ENCODE results near the gene CHIT1.

Gene CHIT1

GRCh38 chr1:203270448-203270847, 41.0 kb upstream of the CHIT1 start:
- TF ChIP-seq GLIS3 (CRISPR knock-in tag; IDR thresholded peaks at IDR 0.05): no peak
- no peak for TF ChIP-seq CSDC2 (CRISPR knock-in tag; IDR thresholded peaks at IDR 0.05)
- no peak for TF ChIP-seq ZFP30 (CRISPR knock-in tag; IDR thresholded peaks at IDR 0.05)
- no peak for TF ChIP-seq ZC3H10 (CRISPR knock-in tag; IDR thresholded peaks at IDR 0.05)
- TF ChIP-seq SNAI2 (CRISPR knock-in tag; IDR thresholded peaks at IDR 0.05): no peak
- TF ChIP-seq TOX (CRISPR knock-in tag; IDR thresholded peaks at IDR 0.05; ENCODE audit: borderline replicate concordance): no peak
- TF ChIP-seq, protein P1, sequence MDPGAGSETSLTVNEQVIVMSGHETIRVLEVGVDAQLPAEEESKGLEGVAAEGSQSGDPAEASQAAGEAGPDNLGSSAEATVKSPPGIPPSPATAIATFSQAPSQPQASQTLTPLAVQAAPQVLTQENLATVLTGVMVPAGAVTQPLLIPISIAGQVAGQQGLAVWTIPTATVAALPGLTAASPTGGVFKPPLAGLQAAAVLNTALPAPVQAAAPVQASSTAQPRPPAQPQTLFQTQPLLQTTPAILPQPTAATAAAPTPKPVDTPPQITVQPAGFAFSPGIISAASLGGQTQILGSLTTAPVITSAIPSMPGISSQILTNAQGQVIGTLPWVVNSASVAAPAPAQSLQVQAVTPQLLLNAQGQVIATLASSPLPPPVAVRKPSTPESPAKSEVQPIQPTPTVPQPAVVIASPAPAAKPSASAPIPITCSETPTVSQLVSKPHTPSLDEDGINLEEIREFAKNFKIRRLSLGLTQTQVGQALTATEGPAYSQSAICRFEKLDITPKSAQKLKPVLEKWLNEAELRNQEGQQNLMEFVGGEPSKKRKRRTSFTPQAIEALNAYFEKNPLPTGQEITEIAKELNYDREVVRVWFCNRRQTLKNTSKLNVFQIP (CRISPR knock-in tag; IDR thresholded peaks at IDR 0.05; ENCODE audit: borderline replicate concordance, low read depth): no peak
- no peak for ATAC-seq

GRCh38 chr1:203269654-203270020, 40.2 kb upstream of the CHIT1 start:
- no peak for ATAC-seq
- no peak for TF ChIP-seq ZC3H10 (CRISPR knock-in tag; IDR thresholded peaks at IDR 0.05)
- no peak for TF ChIP-seq ARNTL (CRISPR knock-in tag; IDR thresholded peaks at IDR 0.05; ENCODE audit: borderline replicate concordance, low read depth)
- TF ChIP-seq CSRNP3 (CRISPR knock-in tag; IDR thresholded peaks at IDR 0.05): no peak
- TF ChIP-seq OSR1 (CRISPR knock-in tag; IDR thresholded peaks at IDR 0.05): no peak
- TF ChIP-seq CREB5 (CRISPR knock-in tag; IDR thresholded peaks at IDR 0.05; ENCODE audit: low read depth): no peak
- no peak for TF ChIP-seq PPARA (CRISPR knock-in tag; IDR thresholded peaks at IDR 0.05; ENCODE audit: borderline replicate concordance)
- no peak for TF ChIP-seq ZNF8 (CRISPR knock-in tag; IDR thresholded peaks at IDR 0.05)
- TF ChIP-seq ZFP30 (CRISPR knock-in tag; IDR thresholded peaks at IDR 0.05): no peak
- TF ChIP-seq ZNF70 (CRISPR knock-in tag; IDR thresholded peaks at IDR 0.05): no peak
- no peak for TF ChIP-seq ISL1 (CRISPR knock-in tag; IDR thresholded peaks at IDR 0.05)
- no peak for TF ChIP-seq TCF4 (CRISPR knock-in tag; IDR thresholded peaks at IDR 0.05; ENCODE audit: borderline replicate concordance)

DNA sequence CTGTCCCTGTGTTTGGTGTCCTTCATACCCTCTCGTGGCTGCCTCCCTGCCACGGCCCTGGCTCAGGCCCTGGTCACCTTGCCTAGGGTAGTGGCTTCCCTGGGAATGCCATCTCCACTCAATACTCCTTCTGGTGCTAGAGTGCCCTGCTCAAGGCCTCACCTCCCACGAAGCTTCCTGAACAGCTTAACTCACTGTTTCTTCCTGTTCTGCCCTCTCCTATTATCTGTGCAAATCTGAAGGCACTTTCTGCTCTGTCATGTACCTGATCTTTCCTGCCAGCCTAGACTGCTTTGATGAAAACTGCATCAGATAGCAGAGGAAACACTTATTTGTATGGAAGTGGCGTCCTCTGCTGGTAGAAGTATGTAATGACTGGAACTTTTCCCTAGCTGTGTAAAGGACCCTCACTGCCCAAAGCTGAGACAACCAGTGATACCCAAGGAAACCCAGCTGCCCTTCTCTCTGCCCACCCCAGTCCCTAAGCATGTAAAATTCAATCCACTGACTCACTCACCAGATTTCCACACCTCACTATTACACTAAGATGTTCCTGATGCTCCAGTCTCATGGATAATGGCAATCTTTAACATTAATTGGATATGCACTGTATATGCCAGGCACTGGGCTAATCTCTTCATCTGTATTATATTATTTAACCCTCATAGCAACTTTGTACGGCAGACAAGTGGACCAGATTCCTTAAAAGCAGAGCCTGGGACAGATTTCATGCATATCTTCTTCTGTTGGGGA, 39.6 kb upstream of the CHIT1 start:
- TF ChIP-seq ISL1 (CRISPR knock-in tag; IDR thresholded peaks at IDR 0.05): no peak
- TF ChIP-seq ESRRG (CRISPR knock-in tag; IDR thresholded peaks at IDR 0.05): no peak
- TF ChIP-seq ZNF70 (CRISPR knock-in tag; IDR thresholded peaks at IDR 0.05): no peak
- TF ChIP-seq BACH2 (CRISPR knock-in tag; IDR thresholded peaks at IDR 0.05; ENCODE audit: borderline replicate concordance): no peak
- TF ChIP-seq GLIS3 (CRISPR knock-in tag; IDR thresholded peaks at IDR 0.05): no peak
- TF ChIP-seq PATZ1 (CRISPR knock-in tag; IDR thresholded peaks at IDR 0.05; ENCODE audit: borderline replicate concordance): no peak
- TF ChIP-seq ZC3H10 (CRISPR knock-in tag; IDR thresholded peaks at IDR 0.05): no peak
- TF ChIP-seq ZFP3 (CRISPR knock-in tag; IDR thresholded peaks at IDR 0.05): no peak
- TF ChIP-seq PPARA (CRISPR knock-in tag; IDR thresholded peaks at IDR 0.05; ENCODE audit: borderline replicate concordance): no peak
- no peak for TF ChIP-seq SNAI2 (CRISPR knock-in tag; IDR thresholded peaks at IDR 0.05)
- no peak for TF ChIP-seq CSDC2 (CRISPR knock-in tag; IDR thresholded peaks at IDR 0.05)
- no peak for TF ChIP-seq CREB5 (CRISPR knock-in tag; IDR thresholded peaks at IDR 0.05; ENCODE audit: low read depth)
- TF ChIP-seq TCF4 (CRISPR knock-in tag; IDR thresholded peaks at IDR 0.05; ENCODE audit: borderline replicate concordance): no peak
- TF ChIP-seq, protein P1 (CRISPR knock-in tag; IDR thresholded peaks at IDR 0.05; ENCODE audit: borderline replicate concordance, low read depth): no peak
- TF ChIP-seq CSRNP3 (CRISPR knock-in tag; IDR thresholded peaks at IDR 0.05): no peak
- TF ChIP-seq, protein P2, sequence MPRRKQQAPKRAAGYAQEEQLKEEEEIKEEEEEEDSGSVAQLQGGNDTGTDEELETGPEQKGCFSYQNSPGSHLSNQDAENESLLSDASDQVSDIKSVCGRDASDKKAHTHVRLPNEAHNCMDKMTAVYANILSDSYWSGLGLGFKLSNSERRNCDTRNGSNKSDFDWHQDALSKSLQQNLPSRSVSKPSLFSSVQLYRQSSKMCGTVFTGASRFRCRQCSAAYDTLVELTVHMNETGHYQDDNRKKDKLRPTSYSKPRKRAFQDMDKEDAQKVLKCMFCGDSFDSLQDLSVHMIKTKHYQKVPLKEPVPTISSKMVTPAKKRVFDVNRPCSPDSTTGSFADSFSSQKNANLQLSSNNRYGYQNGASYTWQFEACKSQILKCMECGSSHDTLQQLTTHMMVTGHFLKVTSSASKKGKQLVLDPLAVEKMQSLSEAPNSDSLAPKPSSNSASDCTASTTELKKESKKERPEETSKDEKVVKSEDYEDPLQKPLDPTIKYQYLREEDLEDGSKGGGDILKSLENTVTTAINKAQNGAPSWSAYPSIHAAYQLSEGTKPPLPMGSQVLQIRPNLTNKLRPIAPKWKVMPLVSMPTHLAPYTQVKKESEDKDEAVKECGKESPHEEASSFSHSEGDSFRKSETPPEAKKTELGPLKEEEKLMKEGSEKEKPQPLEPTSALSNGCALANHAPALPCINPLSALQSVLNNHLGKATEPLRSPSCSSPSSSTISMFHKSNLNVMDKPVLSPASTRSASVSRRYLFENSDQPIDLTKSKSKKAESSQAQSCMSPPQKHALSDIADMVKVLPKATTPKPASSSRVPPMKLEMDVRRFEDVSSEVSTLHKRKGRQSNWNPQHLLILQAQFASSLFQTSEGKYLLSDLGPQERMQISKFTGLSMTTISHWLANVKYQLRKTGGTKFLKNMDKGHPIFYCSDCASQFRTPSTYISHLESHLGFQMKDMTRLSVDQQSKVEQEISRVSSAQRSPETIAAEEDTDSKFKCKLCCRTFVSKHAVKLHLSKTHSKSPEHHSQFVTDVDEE (CRISPR knock-in tag; IDR thresholded peaks at IDR 0.05): no peak
- no peak for TF ChIP-seq ZFP30 (CRISPR knock-in tag; IDR thresholded peaks at IDR 0.05)
- TF ChIP-seq OSR1 (CRISPR knock-in tag; IDR thresholded peaks at IDR 0.05): no peak
- TF ChIP-seq TOX (CRISPR knock-in tag; IDR thresholded peaks at IDR 0.05; ENCODE audit: borderline replicate concordance): no peak
- no peak for TF ChIP-seq ARNTL (CRISPR knock-in tag; IDR thresholded peaks at IDR 0.05; ENCODE audit: borderline replicate concordance, low read depth)
- peak; percentile 65 for ATAC-seq
